Measurements from ENCODE around the gene PVALEF. TPM values are rescaled to one million over a fixed set of nuclear protein-coding genes. Genes with fewer than 3 reads are reported as not detected.

Gene PVALEF
- total and polyA plus RNA-seq, 11 donors, result not detected

DNA sequence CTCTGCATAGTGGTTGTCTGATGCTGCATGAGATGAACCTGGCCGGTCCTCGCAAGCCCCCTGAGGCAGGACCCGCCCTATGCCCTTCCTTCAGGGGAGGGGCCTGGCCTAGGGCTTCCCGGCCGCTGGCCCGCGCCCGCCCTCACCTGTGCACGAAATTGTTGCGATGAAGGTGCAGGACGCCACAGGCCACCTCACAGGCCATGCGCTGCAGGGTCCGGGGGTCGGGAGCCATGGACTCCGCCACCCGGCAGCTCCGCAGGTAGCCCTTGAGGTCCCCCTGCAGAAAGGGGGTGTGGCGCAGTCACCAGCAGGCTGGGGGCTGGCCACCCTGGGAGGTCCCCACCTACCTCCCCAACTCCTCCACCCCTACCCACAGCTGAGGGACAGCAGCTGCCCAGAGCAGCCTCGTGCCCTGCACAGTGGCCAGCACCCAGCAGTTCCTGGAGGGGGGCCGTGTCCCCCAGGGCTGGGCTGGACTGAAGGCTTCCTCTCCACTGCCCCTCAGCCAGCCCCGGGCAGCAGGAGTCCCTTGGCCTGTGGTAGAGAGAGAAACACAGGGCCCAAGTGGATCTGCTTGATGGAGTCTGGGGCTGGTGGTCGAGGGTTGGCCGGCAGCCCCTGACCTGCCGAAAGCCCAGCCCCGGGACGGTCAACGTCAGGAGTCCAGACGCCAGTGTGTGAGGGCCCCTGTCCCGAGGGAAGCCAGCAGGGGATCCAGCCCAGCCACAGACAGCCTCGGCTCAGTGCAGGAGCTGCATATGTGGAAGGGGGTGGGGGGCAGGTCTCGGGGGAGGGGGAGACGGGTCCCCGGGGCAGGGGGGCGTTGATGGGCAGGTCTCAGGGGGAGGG lies 38.8 kb upstream of the PVALEF start:
- peaks cover 0 to 16% (median 0%) of the 10 kb centered on the region in 12 donors for H3K4me1 ChIP-seq
- H3K27ac ChIP-seq, result no peak overlapping the region
- H3K9me3 ChIP-seq, result no peaks in the 10 kb centered on the region
- intact Hi-C loops (cut with DNase I), result no loop called here
- ATAC-seq, result no peak
- DNase-seq, result no peak
- peaks cover 0 to 18% (median 0%) of the 10 kb centered on the region in 9 donors for H3K27me3 ChIP-seq
- no peak overlapping the region for H3K4me3 ChIP-seq
- TF ChIP-seq, protein P1, sequence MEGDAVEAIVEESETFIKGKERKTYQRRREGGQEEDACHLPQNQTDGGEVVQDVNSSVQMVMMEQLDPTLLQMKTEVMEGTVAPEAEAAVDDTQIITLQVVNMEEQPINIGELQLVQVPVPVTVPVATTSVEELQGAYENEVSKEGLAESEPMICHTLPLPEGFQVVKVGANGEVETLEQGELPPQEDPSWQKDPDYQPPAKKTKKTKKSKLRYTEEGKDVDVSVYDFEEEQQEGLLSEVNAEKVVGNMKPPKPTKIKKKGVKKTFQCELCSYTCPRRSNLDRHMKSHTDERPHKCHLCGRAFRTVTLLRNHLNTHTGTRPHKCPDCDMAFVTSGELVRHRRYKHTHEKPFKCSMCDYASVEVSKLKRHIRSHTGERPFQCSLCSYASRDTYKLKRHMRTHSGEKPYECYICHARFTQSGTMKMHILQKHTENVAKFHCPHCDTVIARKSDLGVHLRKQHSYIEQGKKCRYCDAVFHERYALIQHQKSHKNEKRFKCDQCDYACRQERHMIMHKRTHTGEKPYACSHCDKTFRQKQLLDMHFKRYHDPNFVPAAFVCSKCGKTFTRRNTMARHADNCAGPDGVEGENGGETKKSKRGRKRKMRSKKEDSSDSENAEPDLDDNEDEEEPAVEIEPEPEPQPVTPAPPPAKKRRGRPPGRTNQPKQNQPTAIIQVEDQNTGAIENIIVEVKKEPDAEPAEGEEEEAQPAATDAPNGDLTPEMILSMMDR (IDR thresholded peaks at IDR 0.05), result no peak
- no peak for TF ChIP-seq POLR2A (IDR thresholded peaks at IDR 0.05)
- 69 to 77% (median 74%) methylated on average over 20 to 34 of the region's 34 CpGs for WGBS, 4 donors
- H3K36me3 ChIP-seq, result no peaks in the 10 kb centered on the region

DNA sequence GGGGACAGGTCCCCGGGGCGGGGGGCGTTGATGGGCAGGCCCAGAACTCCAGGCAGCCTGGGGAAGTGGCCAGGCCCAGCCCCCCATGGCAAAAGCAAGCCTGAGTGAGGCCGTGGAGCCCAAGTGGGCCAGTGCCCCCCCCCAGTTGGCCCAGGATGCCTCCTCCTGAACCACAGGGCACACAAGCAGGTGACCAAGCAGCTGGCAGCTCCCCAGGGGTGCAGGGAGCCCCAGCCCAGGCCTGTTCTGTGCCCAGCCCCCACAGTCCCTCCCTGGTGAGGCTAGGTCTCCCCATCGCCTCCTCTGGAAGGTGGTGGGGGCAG lies 38.2 kb upstream of the PVALEF start:
- 57 to 93% (median 66%) methylated on average over 2 to 5 of the region's 5 CpGs for WGBS, 4 donors
- ATAC-seq, result no peak

DNA sequence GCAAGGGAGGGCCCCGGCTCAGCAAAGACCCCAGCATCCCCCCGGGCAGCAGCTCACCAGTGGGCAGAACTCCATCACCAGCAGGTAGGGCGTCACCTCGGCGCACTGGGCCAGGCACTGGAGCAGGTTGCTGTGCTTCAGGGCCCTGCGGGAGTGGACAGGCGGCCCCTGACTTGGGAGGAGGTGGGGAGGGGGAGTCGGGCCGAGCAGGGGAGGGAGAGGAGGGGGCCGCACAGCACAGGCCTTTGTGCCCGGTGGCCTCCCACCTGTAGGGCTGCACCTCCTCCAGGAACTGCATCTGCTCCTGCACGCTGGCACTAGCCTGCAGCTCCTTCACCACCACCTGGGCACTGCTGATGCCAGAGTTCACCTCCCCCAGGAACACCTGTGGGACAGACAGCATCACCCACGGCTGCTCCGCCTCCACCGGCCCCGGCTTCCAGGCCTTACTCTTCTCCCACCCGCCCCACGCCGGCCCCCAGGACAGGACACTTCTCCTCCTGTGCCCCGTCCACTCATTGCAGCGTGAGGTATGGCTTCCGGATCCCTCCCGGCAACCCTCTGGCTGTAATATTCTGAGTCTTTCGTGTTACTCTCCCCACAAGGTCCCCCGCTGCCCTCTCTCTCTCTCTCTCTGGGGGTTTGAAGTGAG lies 37.7 kb upstream of the PVALEF start:
- H3K27ac ChIP-seq, result no peak overlapping the region
- H3K27me3 ChIP-seq, result peaks cover 0 to 7% (median 0%) of the 10 kb centered on the region in 9 donors
- TF ChIP-seq, protein P1 (IDR thresholded peaks at IDR 0.05), result no peak
- no peak for TF ChIP-seq POLR2A (IDR thresholded peaks at IDR 0.05)
- peaks cover 0 to 12% (median 0%) of the 10 kb centered on the region in 12 donors for H3K4me1 ChIP-seq
- no peaks in the 10 kb centered on the region for H3K36me3 ChIP-seq
- H3K9me3 ChIP-seq, result no peaks in the 10 kb centered on the region
- H3K4me3 ChIP-seq, result peak overlapping the region in 1 of 12 donors; percentile 7
- DNase-seq (no peak), ATAC-seq (no peak)
- intact Hi-C loops (cut with DNase I), result no loop called here
- WGBS, 4 donors, result 83 to 86% (median 83%) methylated on average over 16 to 25 of the region's 25 CpGs

More for the DNA sequence above, 38.2 kb upstream of the PVALEF start:
- Histone ChIP-seq H3K9me3 (no peaks in the 10 kb centered on the region), H3K27ac (no peak overlapping the region), H3K4me3 (peak overlapping the region in 1 of 12 donors; percentile 2), H3K36me3 (no peaks in the 10 kb centered on the region), H3K27me3 (peaks cover 0 to 12% (median 0%) of the 10 kb centered on the region in 9 donors), H3K4me1 (peaks cover 0 to 14% (median 0%) of the 10 kb centered on the region in 12 donors)
- DNase-seq, result no peak
- intact Hi-C loops (cut with DNase I), result no loop called here
- TF ChIP-seq POLR2A (IDR thresholded peaks at IDR 0.05), result no peak
- TF ChIP-seq, protein P1 (IDR thresholded peaks at IDR 0.05), result no peak

DNA sequence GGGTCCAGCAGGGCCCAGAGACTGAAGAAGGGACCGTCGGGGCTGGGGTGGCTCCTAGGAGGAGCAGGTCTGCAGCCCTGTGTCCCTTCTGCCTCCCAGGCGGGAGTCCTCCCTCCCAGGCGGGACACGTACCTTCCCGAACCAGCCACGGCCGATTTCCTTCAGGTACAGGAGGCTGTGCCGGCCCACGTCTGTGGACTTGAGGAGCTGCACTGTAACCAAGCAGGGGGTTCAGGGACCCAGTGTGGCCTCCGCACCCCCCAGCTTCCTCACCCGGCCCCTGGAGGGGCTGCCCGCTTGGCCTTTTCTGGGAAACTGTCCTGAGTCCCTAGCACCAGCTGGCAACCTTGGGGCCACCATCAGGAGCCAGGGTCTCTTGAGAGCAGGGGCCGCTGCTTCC lies 37.0 kb upstream of the PVALEF start:
- 79 to 91% (median 89%) methylated on average over 7 to 14 of the region's 14 CpGs for WGBS, 4 donors
- intact Hi-C loops (cut with DNase I), result no loop called here
- H3K27ac ChIP-seq, result no peak overlapping the region

More for the DNA sequence above, 37.0 kb upstream of the PVALEF start:
- Histone ChIP-seq H3K27me3 (no peaks in the 10 kb centered on the region), H3K36me3 (no peaks in the 10 kb centered on the region), H3K4me3 (peak overlapping the region in 1 of 12 donors; percentile 7), H3K9me3 (no peaks in the 10 kb centered on the region), H3K4me1 (peaks cover 0 to 12% (median 0%) of the 10 kb centered on the region in 12 donors)
- TF ChIP-seq POLR2A (IDR thresholded peaks at IDR 0.05), result no peak
- TF ChIP-seq, protein P1 (IDR thresholded peaks at IDR 0.05), result no peak
- DNase-seq (no peak), ATAC-seq (no peak)

Data from heart left ventricle (tissue), 16 donors.